Measurements from ENCODE around the gene SLCO3A1. TPM values are rescaled to one million over a fixed set of nuclear protein-coding genes. Genes with fewer than 3 reads are reported as not detected.

SLCO3A1 gene
- total and polyA plus RNA-seq, 2 of the 8 experiments (the other 6 are each of a cell fraction or from before 2014, with no cell fraction given), result 15.1 to 20.4 TPM

DNA sequence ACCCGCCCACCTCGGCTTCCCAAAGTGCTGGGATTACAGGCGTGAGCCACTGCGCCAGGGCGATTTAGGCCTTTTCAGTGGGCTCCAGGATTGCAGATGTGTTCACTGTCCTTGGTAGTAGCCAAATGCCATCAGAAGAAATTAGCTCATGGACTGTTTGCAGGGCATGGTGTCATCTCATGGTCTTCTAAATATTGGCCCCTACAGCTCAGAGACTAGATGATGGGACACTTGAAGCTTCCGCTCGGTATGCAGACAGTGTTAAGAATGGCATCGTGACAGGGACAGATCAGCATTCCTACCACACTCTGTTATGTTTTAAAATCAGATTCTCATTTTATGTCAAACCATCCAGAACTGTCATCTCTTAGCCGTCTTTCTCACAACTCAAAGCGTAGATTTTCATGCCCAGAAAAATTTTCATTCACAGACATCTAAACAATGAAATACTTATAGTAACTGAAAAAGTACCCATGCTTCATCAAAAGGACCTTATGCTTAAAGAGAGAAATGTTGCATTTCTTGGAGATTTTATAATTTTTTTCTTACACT is 24.9 kb downstream of the SLCO3A1 start:
- no peaks in the 10 kb centered on the region for H3K27me3 ChIP-seq (replicated peaks in 1 of 4; ENCODE audit: control insufficient read depth in 3 of 4, extremely low read depth in 1 of 4, insufficient read depth in 3 of 4, low read length in 3 of 4)
- H3K4me1 ChIP-seq (replicated peaks in 1 of 4; ENCODE audit: control insufficient read depth in 3 of 4, insufficient read depth in 4 of 4, low read length in 3 of 4), result peaks cover 2 to 12% (median 11%) of the 10 kb centered on the region in 4 experiments; a peak in 5 of 7 replicates
- H3K27ac ChIP-seq (ENCODE audit: low read depth, low read length), result no peak overlapping the region
- H2BK20ac ChIP-seq (ENCODE audit: low read length), result no peak overlapping the region
- no peak overlapping the region for H2BK12ac ChIP-seq (ENCODE audit: low read depth, low read length)
- no peak overlapping the region for H3K4ac ChIP-seq (replicated peaks; ENCODE audit: insufficient read length, low read depth, low read length)
- H3K9me3 ChIP-seq (ENCODE audit: insufficient read depth in 2 of 2, low read depth in 1 of 2, low read length in 1 of 2), result no peaks in the 10 kb centered on the region
- H3K18ac ChIP-seq (ENCODE audit: extremely low read depth, low read length), result no peak overlapping the region
- H3K79me2 ChIP-seq (ENCODE audit: control insufficient read depth in 1 of 2, insufficient read depth in 2 of 2, low read length in 2 of 2), result no peaks in the 10 kb centered on the region; a peak in 1 of 4 replicates
- 93% methylated on average over 10 of the region's 10 CpGs; no CpG with 5 or more reads in 1 of the 2 experiments for WGBS, 2 experiments (ENCODE audit: extremely low coverage in 1 of 2, insufficient coverage in 1 of 2, insufficient read length in 1 of 2, insufficient replicate concordance in 2 of 2, low coverage in 1 of 2, low lambda C conversion rate in 2 of 2, missing lambda C conversion rate in 1 of 2)
- no peak overlapping the region for H3K4me3 ChIP-seq (ENCODE audit: extremely low read depth in 1 of 4, insufficient read depth in 2 of 4, low read depth in 3 of 4, low read length in 4 of 4)
- H3K23ac ChIP-seq (ENCODE audit: insufficient read length), result no peak overlapping the region
- H3K36me3 ChIP-seq (ENCODE audit: control insufficient read depth in 2 of 4, insufficient read depth in 4 of 4, low read length in 3 of 4), result no peaks in the 10 kb centered on the region
- ChIA-PET POLR2A (ENCODE audit: partially characterized antibody) (no interaction called here), CTCF (ENCODE audit: partially characterized antibody) (interaction anchor here (0.9 to 2.3 kb wide), 2 partner anchors 11 to 200 kb away, joined by 3 to 8 read pairs; no protein-coding TSS in a partner anchor)
- H4K20me1 ChIP-seq (replicated peaks in 1 of 2; ENCODE audit: control insufficient read depth in 1 of 2, insufficient read depth in 2 of 2, low read length in 2 of 2), result peaks cover 2 to 3% of the 10 kb centered on the region in 2 experiments
- H2BK5ac ChIP-seq (ENCODE audit: low read depth, low read length), result no peak overlapping the region
- H2BK120ac ChIP-seq (replicated peaks; ENCODE audit: low read depth, low read length), result no peak overlapping the region
- DNase-seq (ENCODE audit: low read depth in 1 of 2, low spot score in 2 of 2) (no peak), FAIRE-seq (no peak)
- H3K9ac ChIP-seq (replicated peaks in 1 of 4; ENCODE audit: extremely low read depth in 1 of 4, low read depth in 3 of 4, low read length in 3 of 4), result no peak overlapping the region
- H3K14ac ChIP-seq (ENCODE audit: insufficient read length), result no peak overlapping the region
- no peak overlapping the region for H2AK5ac ChIP-seq (ENCODE audit: low read depth, low read length)
- no peak overlapping the region for H3K56ac ChIP-seq (replicated peaks; ENCODE audit: insufficient read length, low read depth, low read length)
- no peak overlapping the region for H3K4me2 ChIP-seq (ENCODE audit: insufficient read depth in 1 of 2, low read depth in 2 of 2, low read length in 2 of 2)
- no peak overlapping the region for H2BK15ac ChIP-seq (ENCODE audit: low read length)
- no peaks in the 10 kb centered on the region; the same call in 1 of the 2 replicates for H3K23me2 ChIP-seq (ENCODE audit: low read depth, low read length)
- H2AFZ ChIP-seq (ENCODE audit: low read length), result no peak overlapping the region
- no peak overlapping the region for H4K8ac ChIP-seq (ENCODE audit: extremely low read depth, insufficient read depth, low read length)
- H4K5ac ChIP-seq (ENCODE audit: insufficient read length, low read depth, low read length), result no peak overlapping the region
- no peak overlapping the region for H4K91ac ChIP-seq (replicated peaks; ENCODE audit: insufficient read length, low read length)
- no peaks in the 10 kb centered on the region for H3K79me1 ChIP-seq (ENCODE audit: low read depth, low read length)
- TF ChIP-seq TCF12 (IDR thresholded peaks at IDR 0.05; ENCODE audit: low read depth, low read length) (no peak), TAF1 (IDR thresholded peaks at IDR 0.05; ENCODE audit: low read depth, low read length) (no peak), SP4 (IDR thresholded peaks at IDR 0.05; ENCODE audit: low read length) (no peak), FOSL1 (IDR thresholded peaks at IDR 0.05; ENCODE audit: insufficient read depth, low read depth, low read length) (no peak), TEAD4 (IDR thresholded peaks at IDR 0.05; ENCODE audit: low read depth, low read length) (no peak), MAFK (IDR thresholded peaks at IDR 0.05; ENCODE audit: low read depth, low read length) (no peak), RBBP5 (IDR thresholded peaks at IDR 0.05; ENCODE audit: borderline replicate concordance, low read depth, low read length) (no peak), POLR2A (IDR thresholded peaks at IDR 0.05; ENCODE audit: control extremely low read depth in 1 of 2, low read depth in 2 of 2, low read length in 2 of 2) (no peak), TBP (IDR thresholded peaks at IDR 0.05; ENCODE audit: low read depth, low read length) (no peak), GTF2F1 (IDR thresholded peaks at IDR 0.05; ENCODE audit: borderline replicate concordance, low read depth, low read length) (no peak), SP2 (IDR thresholded peaks at IDR 0.05; ENCODE audit: low read length) (no peak)
- TF ChIP-seq, protein P1, sequence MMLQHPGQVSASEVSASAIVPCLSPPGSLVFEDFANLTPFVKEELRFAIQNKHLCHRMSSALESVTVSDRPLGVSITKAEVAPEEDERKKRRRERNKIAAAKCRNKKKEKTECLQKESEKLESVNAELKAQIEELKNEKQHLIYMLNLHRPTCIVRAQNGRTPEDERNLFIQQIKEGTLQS (IDR thresholded peaks at IDR 0.05; ENCODE audit: insufficient read depth, low read depth, low read length), result no peak
- TF ChIP-seq, protein P2, sequence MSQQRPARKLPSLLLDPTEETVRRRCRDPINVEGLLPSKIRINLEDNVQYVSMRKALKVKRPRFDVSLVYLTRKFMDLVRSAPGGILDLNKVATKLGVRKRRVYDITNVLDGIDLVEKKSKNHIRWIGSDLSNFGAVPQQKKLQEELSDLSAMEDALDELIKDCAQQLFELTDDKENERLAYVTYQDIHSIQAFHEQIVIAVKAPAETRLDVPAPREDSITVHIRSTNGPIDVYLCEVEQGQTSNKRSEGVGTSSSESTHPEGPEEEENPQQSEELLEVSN (IDR thresholded peaks at IDR 0.05), result no peak
